LoVo (cell line): ENCODE results near the gene HMGCS2.
A peak's percentile ranks its signal among the peaks of the same experiment; 100 is the strongest.

Source experiments
- DNase-seq: peaks from one replicate; pipeline ENCODE4 v3.0.0-alpha.2; 2016; ENCODE audit warnings: low spot score

HMGCS2 gene

DNA sequence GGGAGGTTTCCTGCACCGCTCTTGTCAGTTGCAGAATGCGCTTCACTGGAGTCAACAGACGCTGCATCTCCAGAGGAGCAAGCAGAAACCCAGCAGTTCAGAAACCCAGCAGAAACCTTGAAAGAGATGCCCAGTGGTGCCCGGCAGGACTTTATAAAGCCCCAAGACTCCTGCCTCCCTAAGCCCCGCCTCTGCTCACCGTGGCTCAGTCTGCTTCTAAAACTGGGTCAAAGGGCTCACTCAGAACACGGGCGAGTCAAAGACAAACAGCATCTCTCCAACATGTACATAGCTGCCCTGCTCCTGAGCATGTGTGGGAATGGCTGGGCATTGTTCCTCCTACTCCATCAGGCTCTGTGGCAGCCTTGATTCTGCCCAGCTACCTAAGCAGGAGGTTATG, at the start of gene HMGCS2:
Gene HMGCS2, minus strand, starts transcription at position 128 of the 400 bp plus-strand sequence. Its CDS starts 61 bp downstream, at position 67.
- DNase-seq: peak; percentile 75

DNA sequence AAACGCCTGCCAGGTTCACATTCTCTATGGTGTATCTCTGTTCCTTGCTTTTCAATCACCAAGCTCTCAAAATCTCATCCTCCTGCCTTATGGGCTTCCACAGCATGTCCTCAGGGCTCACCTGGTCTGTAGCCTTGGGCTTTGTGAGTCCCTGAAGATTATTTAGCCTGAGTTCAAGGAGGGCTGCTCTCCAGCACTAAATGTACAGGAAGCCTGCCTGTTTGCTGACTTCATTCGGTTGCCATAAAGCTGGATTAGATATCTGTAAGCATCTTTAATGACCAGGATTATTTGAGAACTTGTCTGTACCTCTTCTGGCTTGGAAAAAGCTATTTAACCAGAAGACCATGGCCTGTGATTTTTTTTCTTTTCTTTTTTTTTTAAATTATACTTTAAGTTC, 49.5 kb upstream of the HMGCS2 start:
- DNase-seq: no peak

DNA sequence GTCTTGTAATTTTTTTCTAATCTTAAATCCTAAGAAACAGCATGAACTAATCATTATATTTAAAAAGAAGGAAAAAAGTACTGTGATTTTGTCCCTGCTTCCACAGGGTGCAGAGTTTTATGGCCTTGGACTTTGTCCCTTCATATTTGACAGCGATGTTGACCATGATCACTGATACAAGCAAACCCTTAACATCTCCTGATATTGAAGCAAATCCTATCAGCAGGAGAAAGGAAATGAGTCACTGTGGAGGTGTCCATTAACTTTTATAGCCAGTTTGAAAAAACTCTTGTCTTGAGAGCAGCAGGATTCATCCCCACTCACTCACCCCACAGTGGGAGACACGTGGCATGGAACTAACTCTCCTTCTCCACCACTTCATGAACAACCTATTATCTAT, 47.7 kb upstream of the HMGCS2 start:
- peak; percentile 90 for DNase-seq

DNA sequence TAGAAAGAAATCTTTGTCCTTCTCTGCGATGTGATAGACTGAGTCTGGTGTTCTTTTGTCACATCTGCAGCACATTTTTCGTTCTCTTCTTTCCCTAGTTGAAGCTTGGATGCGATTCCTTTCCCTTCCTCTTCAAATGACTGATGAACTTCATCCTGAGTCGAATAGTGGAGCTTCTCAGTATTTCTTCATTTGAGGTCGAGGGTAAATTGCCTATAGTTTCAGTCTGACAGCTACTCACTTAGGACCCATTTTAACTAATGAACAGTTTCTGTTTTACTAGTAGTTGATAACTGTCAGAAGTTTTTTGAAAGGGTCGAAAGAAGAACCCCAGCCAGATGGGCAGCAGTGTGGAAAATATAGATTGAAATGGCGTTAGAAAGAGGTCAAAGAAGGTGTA, 47.2 kb upstream of the HMGCS2 start:
- no peak for DNase-seq

DNA sequence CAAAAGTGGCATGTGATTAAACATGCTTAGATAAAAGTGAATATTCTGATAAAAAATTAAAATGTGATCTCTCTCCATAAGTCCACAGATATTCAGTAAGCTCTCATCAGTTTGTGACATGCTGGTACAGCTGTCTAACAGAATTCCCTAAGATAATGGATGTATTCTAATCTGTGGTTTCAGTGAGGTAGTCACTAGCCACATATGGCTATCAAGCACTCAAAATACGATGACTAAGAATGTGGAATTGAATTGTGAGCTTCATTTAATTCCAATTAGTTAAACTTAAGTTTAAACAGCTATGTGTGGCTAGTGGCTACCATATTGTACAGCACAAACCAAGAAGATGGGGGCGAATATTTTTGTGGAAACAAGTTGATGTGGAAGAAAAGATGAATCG, 46.7 kb upstream of the HMGCS2 start:
- no peak for DNase-seq

DNA sequence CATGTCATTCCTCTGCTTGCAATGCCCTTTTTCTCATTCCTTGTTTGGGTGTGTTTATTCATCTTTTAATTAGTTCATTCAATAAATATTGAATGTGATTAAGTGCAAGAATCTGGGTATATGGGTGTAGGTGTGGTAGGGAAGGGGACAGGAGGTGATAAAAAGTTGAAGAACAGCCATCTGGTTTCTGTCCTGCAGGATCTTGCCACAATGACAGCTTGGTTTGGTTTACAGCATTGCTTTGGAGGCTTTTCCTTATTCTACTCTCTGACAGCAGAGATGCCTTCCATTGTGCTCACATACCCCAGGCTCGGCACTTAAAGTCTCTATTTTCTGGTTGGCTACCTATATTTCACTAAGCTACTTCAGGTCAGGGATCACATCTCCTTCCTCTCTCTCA, 45.6 kb upstream of the HMGCS2 start:
- peak; percentile 53 for DNase-seq

DNA sequence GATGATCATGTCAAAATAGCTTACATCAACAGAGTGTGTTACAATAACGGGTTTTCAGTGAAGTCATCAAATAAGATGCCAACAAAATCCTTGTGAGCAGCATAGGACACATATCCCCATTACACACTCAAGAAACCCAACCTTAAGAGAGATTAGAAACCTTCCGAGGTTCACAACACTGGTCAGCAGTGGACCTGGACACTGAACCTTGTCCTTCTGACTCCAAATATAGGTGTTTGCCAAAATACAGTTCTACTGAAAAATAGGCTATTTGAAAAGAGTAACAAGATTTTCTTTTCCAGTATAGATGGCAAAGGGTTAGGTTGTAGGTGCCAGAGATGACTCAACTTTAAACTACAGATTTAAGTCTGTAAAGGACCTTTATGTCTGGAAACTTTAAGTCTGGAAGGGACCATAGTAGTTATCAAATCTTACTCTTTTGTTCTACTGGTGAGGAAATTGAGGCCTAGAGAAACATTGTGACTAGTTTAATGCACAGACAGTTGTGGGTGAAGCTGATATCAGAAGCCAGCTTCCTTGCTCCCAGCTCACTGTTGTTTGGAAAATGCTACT, 43.4 kb upstream of the HMGCS2 start:
- no peak for DNase-seq

DNA sequence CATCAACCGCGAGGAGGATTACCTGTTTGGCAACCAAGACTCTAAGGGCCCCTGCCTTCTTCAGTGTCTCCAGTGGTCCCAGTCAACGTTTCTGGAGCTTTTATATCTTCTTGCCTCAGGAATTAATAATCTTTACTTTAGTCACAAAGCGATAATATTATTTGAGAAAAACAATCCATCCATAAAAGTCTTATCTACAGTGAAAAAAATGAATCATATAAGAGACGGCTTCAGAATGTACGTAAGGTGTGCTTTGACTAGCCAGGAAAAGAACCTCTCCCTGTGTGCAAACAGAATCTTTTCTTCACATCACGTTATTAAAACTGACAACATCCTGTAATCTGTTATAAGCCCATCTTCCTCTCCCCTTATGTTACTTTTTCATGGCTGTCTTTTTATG, 42.7 kb upstream of the HMGCS2 start, which contains the start of gene REG4:
Gene REG4, minus strand, starts transcription at position 74 of the 400 bp plus-strand sequence. CDS start 2,691 bp downstream, outside the sequence.
- DNase-seq: peak; percentile 55

DNA sequence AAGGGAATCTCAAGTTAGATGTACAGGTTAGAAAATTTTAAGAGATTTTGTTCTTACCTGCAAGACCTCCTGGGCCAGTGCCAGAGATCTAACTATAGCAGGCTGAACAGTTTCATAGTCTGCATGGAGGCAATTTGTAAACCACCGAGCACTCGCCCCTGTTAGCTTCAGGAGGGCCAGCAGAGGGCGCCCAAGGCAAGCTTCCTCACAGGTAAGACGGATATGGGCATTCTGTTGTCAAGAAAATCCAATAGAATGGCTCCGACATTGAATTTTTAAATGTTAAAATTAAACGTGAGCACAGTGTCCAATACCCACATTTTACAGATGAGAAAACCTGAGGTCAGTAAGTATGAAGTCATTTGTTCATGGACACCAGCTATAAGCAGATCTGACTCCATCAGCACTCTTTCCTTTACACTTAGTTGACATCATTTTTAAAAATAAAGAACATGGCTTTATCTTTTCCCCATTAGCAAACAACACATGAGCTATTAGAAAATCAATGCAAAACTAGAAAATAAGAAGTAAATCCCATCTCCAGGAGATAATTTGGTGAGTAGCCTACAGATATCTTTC, 40.4 kb upstream of the HMGCS2 start:
- peak; percentile 85 for DNase-seq

DNA sequence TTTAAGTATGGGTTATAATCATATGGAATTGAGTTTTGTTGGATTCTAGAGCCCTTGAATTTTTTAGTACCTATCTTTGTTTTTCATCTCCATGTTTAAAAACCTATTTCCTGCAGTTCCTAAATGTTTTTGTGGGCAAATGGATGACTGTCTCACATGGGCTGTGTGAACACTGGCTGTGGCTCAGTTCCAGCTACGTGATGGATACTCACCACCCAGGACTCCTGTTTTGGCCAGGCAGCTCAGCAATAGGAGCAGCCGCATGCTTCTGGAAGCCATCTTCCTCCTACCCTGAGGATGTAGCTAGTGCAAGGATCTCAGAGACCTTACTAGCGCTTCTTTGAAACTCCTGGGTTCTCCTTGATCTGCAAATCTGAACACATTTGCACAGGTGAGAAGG, 39.8 kb upstream of the HMGCS2 start:
- DNase-seq: no peak

DNA sequence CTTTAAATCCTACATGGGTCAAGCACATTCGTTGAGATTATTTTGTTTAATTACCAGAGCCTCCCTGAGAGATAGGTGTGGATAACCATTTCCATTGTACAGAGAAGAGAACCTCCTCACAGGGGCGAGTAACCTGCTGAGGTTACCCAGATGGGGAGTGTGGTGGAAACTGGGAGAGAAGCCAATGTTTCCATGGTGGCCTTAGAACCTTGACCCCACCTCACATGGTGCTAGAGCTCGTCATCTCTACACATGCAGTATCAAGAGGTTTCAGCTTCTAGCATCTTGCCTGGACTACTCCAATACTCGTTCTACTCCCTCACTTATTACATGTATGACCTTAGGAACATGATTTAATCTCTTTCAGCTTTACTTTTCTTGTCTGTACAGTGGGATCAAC, 37.8 kb upstream of the HMGCS2 start:
- no peak for DNase-seq

DNA sequence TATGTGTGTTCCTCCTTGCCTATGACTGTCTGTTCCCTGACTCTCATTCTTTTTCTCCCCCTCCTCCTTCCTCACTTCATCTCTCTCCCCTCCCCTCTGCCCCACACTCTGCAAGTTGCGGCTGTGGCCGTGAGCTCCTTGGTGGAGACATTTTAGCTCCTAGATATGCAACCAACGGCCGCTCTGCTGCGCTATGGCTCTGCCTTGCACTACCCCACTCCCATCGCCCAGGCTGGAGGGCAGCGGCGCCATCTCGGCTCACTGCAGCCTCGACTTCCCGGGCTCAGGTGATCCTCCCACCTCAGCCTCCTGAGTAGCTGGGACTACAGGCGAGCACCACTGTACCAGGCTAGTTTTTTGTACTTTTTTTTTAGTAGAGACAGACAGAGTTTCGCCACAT, 37.0 kb upstream of the HMGCS2 start:
- DNase-seq: no peak

DNA sequence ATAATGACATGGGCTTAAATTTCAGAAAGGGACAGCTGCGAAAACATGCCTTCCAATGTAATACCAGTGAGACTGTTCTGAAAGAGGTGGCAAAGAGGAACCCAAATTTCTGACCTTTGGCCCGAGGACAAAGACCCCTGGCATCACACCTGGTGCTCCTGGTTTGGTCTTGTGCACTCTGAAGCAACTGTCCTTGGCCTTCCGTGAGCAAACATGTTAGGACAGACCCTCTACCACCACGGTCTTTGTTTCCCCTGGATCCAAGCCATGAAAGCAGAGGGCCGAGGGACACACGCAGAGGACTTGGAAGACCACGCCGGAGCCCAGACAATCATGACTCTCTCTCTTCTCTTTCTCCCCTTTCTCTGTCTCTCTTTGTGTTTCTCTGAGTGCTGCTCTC, 36.5 kb upstream of the HMGCS2 start:
- DNase-seq: no peak

DNA sequence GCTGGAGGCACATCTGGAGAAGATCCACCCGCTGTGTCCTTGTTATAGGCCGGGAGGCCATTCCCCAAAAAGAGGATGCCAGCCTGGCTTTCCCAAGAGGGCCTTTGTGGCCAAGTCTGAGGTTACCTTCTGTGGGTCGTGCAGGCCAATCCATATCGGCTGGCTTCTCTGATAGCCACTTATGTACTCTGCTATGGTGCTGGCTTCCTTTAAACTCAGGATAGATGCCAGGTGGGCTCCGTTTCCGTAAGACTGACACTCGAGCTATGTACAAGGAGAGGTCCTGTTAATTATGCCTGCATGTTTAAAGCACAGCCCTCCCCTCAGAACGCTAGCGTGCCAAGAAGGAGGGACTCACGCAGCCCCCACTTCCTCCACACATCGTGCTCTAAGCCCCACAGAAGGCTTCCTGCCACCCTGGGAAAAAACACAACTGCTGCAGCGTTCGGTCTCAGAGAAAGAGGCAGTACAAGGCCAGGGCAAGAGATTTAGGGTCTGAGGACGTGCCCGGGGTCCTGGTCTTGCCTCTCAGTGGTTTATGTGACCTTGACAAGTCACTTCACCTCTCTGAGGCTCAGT, 31.0 kb upstream of the HMGCS2 start:
- no peak for DNase-seq

DNA sequence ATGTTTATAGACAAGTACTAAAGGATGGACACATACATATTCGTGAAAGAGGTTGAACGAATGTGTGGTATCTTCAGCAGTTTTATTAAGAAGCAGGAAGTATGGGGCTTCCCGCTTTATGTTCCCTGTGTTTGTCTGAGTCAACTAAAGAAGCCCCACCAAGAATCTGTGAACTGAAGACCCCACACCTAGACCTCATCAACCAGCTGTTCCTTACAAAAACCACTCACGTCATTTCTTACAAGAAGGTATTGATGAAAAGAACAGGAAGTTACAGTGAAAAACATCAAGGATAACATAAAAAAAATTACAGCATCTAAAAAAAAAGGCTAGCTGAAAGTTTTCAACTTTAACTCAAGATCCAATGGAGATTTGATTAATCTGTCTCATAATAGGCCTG, 30.3 kb upstream of the HMGCS2 start:
- DNase-seq: no peak

DNA sequence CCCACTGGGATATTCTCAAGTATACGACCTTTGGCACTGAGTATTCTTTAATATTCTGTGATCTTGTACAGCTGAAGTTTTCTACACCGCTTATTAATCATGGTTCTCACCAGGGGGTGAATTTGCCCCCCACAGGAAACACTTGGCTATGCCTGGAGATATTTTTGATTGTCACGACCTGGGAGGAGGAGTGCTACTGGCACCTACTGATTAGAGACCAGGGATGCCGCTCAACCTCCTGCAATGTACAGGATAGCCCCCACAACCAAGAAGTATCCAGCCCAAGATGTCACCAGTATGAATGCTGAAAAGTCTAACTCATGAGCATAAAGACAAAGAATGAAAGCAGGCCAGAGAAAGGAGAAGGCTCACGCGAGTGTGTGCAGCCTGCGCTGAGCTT, 28.9 kb upstream of the HMGCS2 start:
- no peak for DNase-seq

DNA sequence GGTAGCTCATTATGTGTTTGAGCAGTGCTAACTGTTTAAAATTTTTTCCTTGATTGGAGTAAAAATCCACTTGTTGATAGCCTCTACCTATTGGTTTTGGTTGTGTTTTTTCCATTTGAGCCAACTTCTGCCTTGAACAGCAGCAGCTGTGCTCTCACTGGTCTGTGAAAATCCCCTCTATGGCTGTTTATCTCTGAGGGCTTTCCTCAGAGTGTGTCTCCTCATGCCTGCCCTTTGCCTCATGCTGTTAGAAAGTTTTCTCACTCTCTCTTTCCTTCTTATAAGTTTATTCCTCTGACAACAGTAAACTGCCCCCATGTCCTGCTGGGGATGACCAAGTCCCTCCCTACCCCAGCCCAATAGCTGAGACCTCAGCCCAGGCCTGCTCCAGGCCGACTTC, 28.5 kb upstream of the HMGCS2 start:
- DNase-seq: no peak

DNA sequence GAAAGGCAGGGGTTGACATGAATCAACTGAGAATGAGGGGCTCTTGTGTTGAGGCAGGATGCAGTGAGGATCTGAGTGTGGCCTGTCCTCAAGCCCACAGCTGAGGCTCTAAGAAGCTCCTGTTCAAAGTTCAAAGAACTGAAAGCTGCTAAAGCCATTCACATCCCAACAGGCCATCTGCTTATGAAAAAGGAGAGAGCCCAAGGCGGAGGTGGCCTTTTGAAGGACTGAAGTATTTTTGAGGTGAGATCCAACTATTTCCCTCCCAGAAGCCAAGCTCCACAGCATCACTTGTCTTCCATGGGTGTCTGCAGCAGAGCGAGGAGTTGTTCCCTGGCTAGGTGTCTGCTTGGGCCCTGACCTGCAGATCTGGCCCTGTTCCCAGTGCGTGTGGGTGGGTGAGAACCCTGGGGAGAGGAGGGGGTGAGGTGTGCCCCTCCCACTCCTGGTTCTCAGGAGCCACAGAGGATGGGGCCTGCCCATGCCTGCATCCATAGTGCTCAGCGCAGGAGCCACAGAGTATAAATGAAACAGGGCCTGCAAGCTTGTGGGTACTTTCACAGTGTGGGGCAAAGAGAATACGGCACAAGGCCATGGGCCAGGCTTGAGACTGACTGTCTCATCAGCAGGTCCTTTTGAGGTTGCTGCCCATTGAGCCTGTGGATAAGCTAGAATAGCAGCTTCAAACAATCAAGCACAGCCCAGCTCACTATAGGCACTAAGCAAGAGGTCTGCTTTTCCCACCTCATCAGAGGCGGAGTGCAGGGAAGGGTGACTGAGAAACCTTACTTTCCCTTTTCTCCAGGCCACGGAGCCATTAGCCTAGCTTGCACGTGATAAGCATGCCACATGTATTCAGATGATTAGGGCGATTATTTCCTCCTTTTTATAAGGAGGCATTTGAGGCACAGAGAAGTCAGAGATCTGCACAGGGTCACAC, 26.8 kb upstream of the HMGCS2 start:
- DNase-seq: no peak

DNA sequence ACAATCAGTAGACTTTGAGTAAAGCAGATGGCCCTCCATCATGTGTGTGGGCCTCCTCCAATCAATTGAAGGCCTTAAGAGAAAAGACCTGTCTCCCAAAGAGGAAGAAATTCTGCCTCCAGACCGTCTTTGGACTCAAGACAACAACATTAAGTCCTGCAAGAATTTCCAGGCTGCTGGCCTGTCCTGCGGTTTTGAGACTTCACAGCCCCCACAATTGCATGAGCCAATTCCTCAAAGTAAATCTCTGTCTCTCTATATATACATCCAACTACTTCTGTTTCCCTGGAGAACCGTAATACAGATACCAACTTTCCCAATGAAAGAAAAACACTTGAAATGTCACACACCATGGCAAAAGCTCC, 26.2 kb upstream of the HMGCS2 start:
- DNase-seq: no peak

DNA sequence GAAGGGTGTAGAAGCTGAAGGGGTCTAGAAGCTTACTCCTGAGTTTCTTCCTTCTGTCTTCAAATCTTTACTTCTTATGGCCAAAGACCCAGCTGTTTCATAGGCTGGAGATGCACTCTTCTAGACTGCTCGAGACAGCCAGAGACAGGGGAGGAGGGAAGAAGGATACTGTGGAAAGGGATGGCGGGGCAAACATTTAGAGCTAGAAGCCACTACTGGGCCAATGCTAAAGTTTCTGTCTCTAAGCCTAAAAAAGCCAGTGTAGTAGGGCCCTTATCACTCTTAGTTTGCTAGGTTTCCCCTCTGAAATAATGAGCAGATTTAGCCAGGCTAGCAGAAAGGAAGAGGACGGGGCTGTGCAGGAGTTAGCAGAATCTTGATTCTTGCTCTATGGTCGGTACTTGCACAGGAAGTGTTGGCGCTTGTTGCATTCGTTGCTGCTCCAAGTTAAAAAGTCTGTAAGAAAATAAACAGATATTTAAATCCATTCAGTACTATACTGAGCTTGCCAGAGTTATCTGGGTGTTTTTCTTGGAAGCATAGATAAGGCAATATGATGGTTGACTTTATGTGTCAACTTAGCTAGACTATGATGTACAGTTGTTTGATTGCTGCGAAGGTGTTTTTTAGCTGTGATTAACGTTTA, 25.6 kb upstream of the HMGCS2 start:
- no peak for DNase-seq

DNA sequence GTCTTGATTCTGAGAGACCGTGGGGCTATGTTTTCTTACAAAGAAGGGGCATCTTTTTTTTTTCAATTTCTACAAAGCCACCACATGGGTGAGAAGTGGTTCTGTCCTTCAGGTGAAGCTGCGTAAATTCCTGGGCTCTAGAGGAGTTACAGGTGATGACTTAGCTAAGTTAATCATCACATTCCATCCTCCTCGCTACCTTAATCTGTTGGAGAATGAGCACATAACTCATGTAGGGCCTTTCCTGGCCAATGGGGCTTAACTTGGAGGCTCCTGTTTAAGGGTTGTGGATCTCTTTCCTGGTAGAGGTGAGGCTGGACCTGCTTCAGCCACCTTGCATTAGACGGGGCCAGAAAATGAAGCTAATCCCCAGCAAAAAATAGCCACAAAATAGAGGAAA, 22.7 kb upstream of the HMGCS2 start:
- DNase-seq: peak; percentile 41

DNA sequence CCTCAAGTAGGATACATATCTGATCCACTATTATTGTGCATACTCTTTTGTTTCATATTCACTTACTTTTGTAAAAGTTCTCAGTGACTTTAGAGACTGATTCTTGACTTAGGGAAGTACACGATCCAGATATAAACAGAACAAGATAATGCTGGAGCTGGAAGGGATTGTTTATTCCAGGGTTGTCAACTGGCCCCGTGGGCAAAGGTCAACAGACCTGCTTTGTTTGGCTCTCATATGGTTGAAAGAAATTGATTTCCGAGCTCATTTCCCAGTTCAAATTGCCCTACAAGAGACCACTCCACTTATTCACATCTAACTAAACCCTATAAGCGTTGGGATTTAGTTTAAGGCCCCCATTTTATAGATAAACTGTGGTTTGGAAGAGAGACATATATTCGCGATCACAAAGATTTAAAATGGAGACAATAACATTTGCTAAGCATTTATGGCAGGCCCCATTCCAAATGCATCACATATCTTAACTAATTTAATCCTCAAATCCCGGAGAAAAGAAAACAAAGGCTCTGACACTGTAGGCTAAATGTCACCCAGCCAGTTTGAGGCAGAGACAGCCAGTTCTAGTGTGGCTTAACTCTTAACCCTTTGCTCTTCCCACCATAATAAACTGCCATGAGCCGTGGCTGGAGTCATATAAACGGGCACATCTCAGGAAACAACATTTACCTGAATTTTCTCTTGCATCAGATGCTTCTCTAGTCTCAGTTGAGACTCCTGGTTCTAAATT, 21.9 kb upstream of the HMGCS2 start:
- no peak for DNase-seq
